DND-41 (cell line): ENCODE data around the gene RPS25.
"Not testable (repeated sequence)": the region's sequence is repeated elsewhere in the genome, so short reads cannot be mapped to it uniquely, and the experiment has no call there.

Experiments used
- EZH2 ChIP-seq: IDR thresholded peaks from 3 replicates; pipeline ENCODE4 v1.6.1; 2012; ENCODE audit warnings: borderline replicate concordance, low read depth, mild to moderate bottlenecking, moderate library complexity, low read length, inconsistent platforms; ENCODE audit not compliant: severe bottlenecking
- TF ChIP-seq, protein P1 (sequence below): IDR thresholded peaks from 2 replicates; pipeline ENCODE4 v1.5.1; 2012; ENCODE audit warnings: borderline replicate concordance, low read length, moderate library complexity, mild to moderate bottlenecking; ENCODE audit not compliant: poor library complexity, severe bottlenecking; ENCODE audit errors: extremely low read depth

DNA sequence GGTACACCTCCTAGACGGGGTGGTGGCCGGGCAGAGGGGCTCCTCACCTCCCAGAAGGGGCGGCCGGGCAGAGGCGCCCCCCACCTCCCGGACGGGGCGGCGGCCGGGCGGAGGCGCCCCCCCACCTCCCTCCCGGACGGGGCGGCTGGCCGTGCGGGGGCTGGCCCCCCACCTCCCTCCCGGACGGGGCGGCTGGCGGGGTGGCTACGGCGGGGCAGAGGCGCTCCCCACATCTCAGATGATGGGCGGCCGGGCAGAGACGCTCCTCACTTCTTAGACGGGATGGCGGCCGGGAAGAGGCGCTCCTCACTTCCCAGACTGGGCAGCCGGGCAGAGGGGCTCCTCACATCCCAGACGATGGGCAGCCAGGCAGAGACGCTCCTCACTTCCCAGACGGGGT, 41.0 kb upstream of the RPS25 start:
- TF ChIP-seq EZH2: not testable (repeated sequence)
- TF ChIP-seq, protein P1, sequence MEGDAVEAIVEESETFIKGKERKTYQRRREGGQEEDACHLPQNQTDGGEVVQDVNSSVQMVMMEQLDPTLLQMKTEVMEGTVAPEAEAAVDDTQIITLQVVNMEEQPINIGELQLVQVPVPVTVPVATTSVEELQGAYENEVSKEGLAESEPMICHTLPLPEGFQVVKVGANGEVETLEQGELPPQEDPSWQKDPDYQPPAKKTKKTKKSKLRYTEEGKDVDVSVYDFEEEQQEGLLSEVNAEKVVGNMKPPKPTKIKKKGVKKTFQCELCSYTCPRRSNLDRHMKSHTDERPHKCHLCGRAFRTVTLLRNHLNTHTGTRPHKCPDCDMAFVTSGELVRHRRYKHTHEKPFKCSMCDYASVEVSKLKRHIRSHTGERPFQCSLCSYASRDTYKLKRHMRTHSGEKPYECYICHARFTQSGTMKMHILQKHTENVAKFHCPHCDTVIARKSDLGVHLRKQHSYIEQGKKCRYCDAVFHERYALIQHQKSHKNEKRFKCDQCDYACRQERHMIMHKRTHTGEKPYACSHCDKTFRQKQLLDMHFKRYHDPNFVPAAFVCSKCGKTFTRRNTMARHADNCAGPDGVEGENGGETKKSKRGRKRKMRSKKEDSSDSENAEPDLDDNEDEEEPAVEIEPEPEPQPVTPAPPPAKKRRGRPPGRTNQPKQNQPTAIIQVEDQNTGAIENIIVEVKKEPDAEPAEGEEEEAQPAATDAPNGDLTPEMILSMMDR: not testable (repeated sequence)
